ENCODE results near the gene SNED1.

The SNED1 gene

DNA sequence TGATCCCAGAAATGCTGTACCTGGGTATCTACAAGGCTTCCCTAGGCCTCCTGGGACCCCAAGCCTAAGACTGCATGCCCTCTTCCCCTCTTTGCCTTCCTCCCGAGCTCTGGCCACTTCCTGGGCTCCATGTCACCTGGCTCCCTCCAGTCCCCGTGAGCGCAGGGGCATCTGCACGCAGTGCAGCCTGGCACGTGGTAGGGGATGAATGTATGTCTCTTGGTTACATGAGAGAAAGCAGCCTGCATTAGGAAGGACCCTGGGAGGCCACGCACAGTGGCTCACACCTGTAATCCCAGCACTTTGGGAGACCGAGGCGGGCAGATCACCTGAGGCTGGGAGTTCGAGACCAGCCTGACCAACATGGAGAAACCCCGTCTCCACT, 135.0 kb downstream of the SNED1 start:
- no peak for DNase-seq

- DNase-seq, result no peak
Measured at GRCh38 chr2:241134711-241135110, 136.3 kb downstream of the SNED1 start.

- DNase-seq, result no peak
Measured at GRCh38 chr2:241135737-241136136, 137.3 kb downstream of the SNED1 start.

DNA sequence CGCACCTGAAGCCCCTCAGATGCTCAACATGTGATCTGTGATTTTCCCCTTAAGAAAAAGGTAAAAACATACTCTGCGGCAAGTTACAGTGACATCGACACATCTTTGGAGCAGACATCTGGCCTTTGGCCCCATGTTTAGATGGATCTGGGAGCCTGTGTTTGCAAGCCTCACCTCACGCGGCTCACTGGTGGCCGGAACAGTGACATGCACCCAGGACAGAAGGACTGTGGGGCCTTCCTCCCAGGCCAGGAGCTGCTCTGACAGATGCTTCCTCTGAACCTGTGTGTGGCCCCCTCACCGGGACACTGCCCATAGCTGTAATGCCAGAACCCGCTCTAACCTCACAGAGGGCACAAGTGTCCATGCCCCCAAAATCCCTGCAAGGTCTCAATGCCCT, 137.8 kb downstream of the SNED1 start:
- no peak for DNase-seq

DNA sequence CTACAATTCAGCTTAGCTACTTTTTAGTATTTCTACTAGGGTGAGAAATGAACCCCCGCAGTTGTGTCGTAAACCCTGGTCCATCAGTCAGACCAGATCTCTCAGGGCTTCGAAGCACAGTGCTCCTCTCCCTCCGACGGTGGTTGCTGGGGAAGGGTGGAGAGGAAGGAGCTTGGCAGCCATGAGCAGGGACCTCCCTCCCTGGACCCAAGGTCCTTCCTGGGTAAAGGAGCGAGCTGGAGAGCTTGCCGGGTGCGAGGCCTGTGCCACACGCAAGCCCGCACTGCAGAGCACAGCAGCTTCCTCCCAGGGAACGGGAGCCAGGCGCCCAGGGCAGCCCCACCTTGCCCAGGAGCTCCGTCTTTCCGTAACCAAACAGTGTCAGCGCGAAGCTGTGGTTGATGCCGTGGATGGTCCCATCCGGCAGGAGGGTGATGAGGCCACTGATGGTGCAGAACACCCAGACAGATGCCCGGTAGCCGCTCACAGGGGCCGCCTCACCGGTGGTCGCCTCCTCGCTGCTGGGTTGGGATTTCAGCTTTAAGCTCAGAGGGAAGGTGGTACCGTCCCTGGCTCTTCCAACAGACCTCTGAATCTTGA, 138.3 kb downstream of the SNED1 start:
- DNase-seq, result no peak

DNA sequence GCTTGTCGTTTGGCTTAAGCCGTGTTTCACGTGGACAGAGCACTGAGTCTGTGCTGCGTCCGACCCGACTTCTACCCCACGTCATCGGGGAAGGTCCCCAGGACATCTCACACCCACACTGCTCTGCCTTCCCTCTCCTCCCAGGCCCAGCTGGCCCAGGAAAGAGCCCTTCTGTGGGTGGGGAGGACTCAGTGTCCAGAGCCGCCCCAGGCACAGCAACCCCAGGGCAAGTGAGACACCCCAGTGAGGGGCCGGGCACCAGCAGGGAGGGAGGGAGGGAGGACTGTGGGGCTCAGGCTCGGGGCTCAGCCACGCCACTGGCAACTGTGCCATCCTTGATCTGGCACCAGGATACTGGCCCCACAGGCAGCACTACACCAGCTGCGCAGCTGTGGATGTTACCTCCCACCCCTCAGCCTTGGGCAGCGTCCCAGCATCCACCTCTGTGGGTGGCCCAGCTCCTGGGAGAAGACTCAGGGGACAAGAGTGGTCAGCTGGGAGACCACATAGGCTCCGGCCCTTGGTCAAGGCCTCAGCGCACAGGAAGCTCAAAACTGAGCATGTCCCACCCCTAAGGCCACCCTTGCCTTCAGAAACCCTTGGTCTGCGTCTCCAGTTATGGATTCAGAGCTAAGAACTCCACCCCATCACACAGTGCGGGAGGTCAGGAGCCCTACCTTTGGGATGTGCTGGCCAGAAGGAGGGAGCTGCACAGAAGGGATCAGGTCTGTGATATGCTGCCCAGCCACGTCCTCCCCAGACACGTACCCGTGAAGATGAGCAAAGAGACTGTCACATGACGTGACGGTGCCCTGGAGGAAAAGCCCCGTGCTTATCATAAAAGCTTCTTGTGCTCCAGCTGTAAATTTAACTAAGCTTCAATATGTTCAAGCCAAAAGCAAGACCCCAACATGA, 139.1 kb downstream of the SNED1 start:
- no peak for DNase-seq

GRCh38 chr2:241138471-241138870, 140.1 kb downstream of the SNED1 start:
- DNase-seq, result no peak

DNA sequence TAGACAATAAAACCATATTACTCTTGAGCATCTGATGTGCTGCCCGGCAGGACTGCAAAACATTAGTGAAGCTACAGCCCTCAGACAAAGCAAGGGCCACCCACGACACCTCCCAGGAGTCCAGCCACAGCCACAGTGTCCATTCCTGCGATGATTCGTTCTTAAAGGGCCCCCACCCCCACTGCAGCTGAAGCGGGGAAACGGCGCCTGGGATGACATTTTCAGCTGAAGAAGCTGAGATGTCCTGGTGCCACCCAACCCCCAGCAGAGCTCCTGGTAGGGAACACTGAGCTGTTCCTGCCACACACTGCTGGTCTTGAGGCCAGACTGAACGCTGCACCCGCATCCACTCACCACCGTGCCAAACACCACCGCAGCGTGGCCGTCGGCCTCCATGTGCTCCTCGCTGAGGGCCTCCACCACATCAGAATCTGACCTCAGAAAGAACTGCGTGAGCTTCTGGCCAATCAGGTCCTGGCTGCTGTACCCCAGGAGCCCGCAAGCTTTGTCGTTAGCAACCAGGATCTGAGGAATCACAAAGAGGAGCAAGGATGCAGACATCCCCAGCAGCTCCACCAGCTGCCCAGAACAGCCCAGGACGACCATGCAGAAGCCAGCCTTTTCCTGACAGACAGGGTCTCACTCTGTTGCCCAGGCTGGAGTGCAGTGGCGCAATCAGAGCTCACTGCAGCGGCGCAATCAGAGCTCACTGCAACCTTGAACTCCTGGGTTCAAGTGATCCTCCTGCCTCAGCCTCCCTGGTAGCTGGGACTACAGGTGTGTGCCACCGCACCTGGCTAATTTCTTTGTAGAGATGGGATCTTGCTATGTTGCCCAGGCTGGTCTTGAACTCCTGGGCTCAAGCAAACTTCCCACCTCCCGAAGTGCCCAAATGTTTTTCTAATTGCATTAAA, 141.4 kb downstream of the SNED1 start:
- no peak for DNase-seq

- DNase-seq, result no peak
Measured at GRCh38 chr2:241140445-241140840, 142.0 kb downstream of the SNED1 start.

DNA sequence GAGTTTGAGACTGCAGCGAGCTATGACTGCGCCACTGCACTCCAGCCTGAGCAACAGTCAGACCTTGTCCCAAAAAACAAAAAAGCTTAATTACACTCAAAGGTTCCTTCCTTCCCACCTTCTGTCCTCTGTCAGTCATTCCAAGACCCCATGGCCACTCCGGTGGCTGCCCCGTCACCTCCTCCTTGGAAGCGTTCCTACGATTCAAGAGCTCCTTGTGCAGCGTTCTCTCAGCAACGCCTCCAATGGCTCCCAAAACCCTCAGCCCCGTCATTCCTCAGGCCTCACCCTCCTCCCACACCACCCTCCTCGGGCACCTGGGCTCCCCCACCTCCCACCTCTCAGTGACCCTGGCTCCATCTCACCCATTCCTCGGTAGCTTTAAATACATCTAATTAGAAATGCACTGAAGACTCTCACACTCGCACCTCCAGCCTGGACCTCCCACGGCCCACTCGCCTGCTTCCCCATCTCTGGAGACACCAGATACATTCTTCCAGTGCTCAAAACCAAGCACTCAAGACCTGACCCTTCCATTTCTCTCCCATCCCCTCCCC, 142.9 kb downstream of the SNED1 start:
- DNase-seq, result no peak

DNA sequence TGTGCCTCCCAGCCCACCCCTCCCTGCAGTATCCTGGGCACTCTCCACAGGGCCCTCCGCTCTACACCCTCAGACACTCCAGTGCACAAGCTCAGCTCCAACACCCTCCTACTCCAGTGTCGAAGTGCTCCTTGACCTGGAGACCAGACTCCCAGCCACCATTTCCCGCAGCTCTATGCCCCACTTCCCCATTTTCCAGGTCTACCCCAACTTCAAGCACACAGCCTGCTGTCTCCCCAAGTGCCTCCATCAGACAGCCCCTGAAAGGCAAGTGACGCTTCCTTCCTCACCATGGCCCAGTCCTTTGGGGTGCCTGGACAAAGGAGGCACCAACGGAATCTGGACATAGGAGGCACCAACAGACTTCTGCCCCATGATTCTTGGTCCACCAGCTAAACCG, 143.6 kb downstream of the SNED1 start:
- no peak for DNase-seq

DNA sequence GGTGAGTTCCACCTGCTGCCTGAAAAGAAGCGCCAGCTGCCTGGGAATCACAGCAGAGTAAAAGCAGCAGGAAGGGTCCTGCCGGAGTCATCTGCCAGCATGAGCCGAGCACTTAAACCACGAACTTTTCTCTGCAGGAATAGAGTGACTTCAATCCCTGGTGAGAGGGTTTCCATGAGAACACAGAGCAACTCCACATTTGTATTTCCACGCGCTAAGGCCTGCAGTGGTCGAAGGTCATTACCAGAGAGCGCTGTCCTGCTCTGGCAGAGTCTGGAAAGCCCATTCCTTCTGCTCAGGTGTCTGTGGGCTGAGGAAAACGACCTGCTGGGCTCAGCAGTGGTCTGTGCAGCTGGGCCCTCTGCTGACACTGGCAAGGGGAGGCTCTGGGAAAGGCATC, 144.2 kb downstream of the SNED1 start:
- no peak for DNase-seq
